HepG2 (cell line): ENCODE data around the gene SBSN. TPM values are rescaled to one million over a fixed set of nuclear protein-coding genes. Genes with fewer than 3 reads are reported as not detected.

Experiments used
- ATAC-seq: fragments of 200-7000 bp; cut with Tn5 transposase; 3 replicates; pipeline ENCODE4 v1.9.1; 2020; ENCODE audit warnings: mild to moderate bottlenecking, moderate library complexity
- BruUV-seq: library from RNA; stranded (reverse); fragments of 400-500 nt; replicated peaks from 2 replicates; lab custom pipeline; 2021; lab: Mats Ljungman, UMichigan
- CTCF ChIA-PET: fragments of 300-600 bp; formaldehyde crosslinking; extraction: SDS; loops from one replicate; lab custom pipeline; 2021; ENCODE audit warnings: low total read pairs, inconsistent platforms, low intra/inter-chr PET ratio; lab: Yijun Ruan, JAX
- POLR2A ChIA-PET: fragments of 350-600 bp; sonication (Branson Sonifier 250); formaldehyde crosslinking; loops from one replicate; lab custom pipeline; 2020; ENCODE audit warnings: antibody characterized with exemption, inconsistent platforms; lab: Yijun Ruan, JAX
- DNase-seq: peaks from one replicate; pipeline ENCODE4 v3.0.0-alpha.2; 2015; ENCODE audit warnings: low spot score
- FAIRE-seq: peaks from 3 replicates; lab custom pipeline; 2011; peaks lifted over from hg19 to GRCh38; lab: Jason Lieb, UNC
- H2AFZ ChIP-seq: one replicate; pipeline ENCODE4 v1.6.1; 2011; ENCODE audit warnings: low read length, inconsistent platforms
- H3K27ac ChIP-seq: fragments of 300-600 bp; 3 replicates; pipeline ENCODE4 v1.8.0; 2011; ENCODE audit warnings: mixed run types, mild to moderate bottlenecking, mixed read lengths, low read length, inconsistent platforms; ENCODE audit not compliant: insufficient read depth; ENCODE audit errors: extremely low read length
- H3K27me3 ChIP-seq, 2 experiments: fragments of 200-600 bp in 1 of 2; 2 replicates in 1 of 2; 3 replicates in 1 of 2; pipeline versions ENCODE4 v1.6.0 to v1.8.0; 2011; ENCODE audit warnings: low read length in 2 of 2, mild to moderate bottlenecking in 2 of 2, moderate library complexity in 2 of 2, inconsistent platforms in 1 of 2; ENCODE audit not compliant: insufficient read depth in 2 of 2, control insufficient read depth in 1 of 2
- H3K36me3 ChIP-seq, 2 experiments: fragments of 200-600 bp in 1 of 2; replicated peaks in 1 of 2; 2 replicates in 1 of 2; 3 replicates in 1 of 2; pipeline versions ENCODE4 v1.5.1 to v1.8.0; 2011; ENCODE audit warnings: low read length in 2 of 2, inconsistent platforms in 1 of 2; ENCODE audit not compliant: insufficient read depth in 2 of 2, control insufficient read depth in 1 of 2
- H3K4me1 ChIP-seq: 2 replicates; pipeline ENCODE4 v1.5.1; 2012; ENCODE audit warnings: low read length, inconsistent platforms; ENCODE audit not compliant: insufficient read depth
- H3K4me2 ChIP-seq: 2 replicates; pipeline ENCODE4 v1.6.0; 2011; ENCODE audit warnings: low read depth, low read length, inconsistent platforms
- H3K4me3 ChIP-seq, 3 experiments: fragments of 200-600 bp in 1 of 3; sonication (generic), shearing (Covaris generic) in 1 of 3; replicated peaks in 1 of 3; 2 replicates each; pipeline ENCODE4 v1.5.1; 2011 to 2016; ENCODE audit warnings: low read length in 3 of 3, inconsistent platforms in 2 of 3, low read depth in 2 of 3, mild to moderate bottlenecking in 2 of 3, control low read depth in 1 of 3, mixed read lengths in 1 of 3; ENCODE audit not compliant: insufficient read depth in 1 of 3
- H3K79me2 ChIP-seq: one replicate; pipeline ENCODE4 v1.6.1; 2011; ENCODE audit warnings: low read length, inconsistent platforms; ENCODE audit not compliant: insufficient read depth
- H3K9ac ChIP-seq: 2 replicates; pipeline ENCODE4 v1.6.0; 2011; ENCODE audit warnings: mild to moderate bottlenecking, low read depth, low read length, inconsistent platforms; ENCODE audit not compliant: insufficient read depth
- H3K9me3 ChIP-seq: 2 replicates; pipeline ENCODE4 v1.5.1; 2012; ENCODE audit warnings: mild to moderate bottlenecking, low read length
- H4K20me1 ChIP-seq: 2 replicates; pipeline ENCODE4 v1.6.0; 2011; ENCODE audit warnings: inconsistent platforms, mild to moderate bottlenecking, low read length, moderate library complexity; ENCODE audit not compliant: insufficient read depth
- ARHGAP35 ChIP-seq: sonication (generic); formaldehyde crosslinking; IDR thresholded peaks from 2 replicates; pipeline ENCODE4 v1.9.0; 2022; ENCODE audit warnings: mild to moderate bottlenecking, inconsistent platforms, moderate library complexity, missing genetic modification reagents, borderline replicate concordance
- ATF7 ChIP-seq, 2 experiments: fragments of 450-650 bp in 1 of 2; sonication (generic) in 1 of 2; formaldehyde crosslinking in 1 of 2; IDR thresholded peaks; 2 replicates each; pipeline versions ENCODE4 v1.4.0 to v1.6.1; 2016 to 2020; ENCODE audit warnings: antibody characterized with exemption in 1 of 2, mild to moderate bottlenecking in 1 of 2, missing genetic modification reagents in 1 of 2
- HDAC1 ChIP-seq: sonication (generic); formaldehyde crosslinking; IDR thresholded peaks from 2 replicates; pipeline ENCODE4 v1.5.1; 2020; ENCODE audit warnings: mild to moderate bottlenecking, missing genetic modification reagents
- HNF4A ChIP-seq: sonication (generic); formaldehyde crosslinking; IDR thresholded peaks from 2 replicates; pipeline ENCODE4 v1.4.0; 2020; ENCODE audit warnings: missing genetic modification reagents
- RFX1 ChIP-seq: fragments of 450-650 bp; IDR thresholded peaks from 2 replicates; pipeline ENCODE4 v1.6.1; 2017
- ZNF629 ChIP-seq: sonication (generic); formaldehyde crosslinking; conservative IDR thresholded peaks from 2 replicates; pipeline ENCODE4 v1.5.0; 2020; ENCODE audit warnings: missing genetic modification reagents
- WGBS: methylation state at CpG from one replicate; pipeline ENCODE4 v1.1.6; 2017; ENCODE audit warnings: low lambda C conversion rate; 5-methylcytosine and 5-hydroxymethylcytosine counted together
- in situ Hi-C: cut with HindIII; loops from 2 replicates; pipeline ENCODE4 v1.10.0; 2017; ENCODE audit warnings: low pct_unique_long_range_greater_than_20kb; ENCODE audit not compliant: extremely low pct_ligation_motif_present
- intact Hi-C: fragments of 100-400 bp; cut with micrococcal nuclease; formaldehyde crosslinking; loops from one replicate; pipeline ENCODE4 v1.10.0; 2022; ENCODE audit not compliant: unreplicated experiment
- polyA plus RNA-seq, 8 experiments: library from polyadenylated mRNA; depleted of rRNA in 3 of 8; stranded (reverse) in 7 of 8; unstranded in 1 of 8; fragments of >200 nt; fragmentation: Illumina TruSeq in 4 of 8; extraction: Trizol in 4 of 8; gene quantifications; 2 replicates each; pipeline versions ENCODE4 v1.2.1 to v1.2.3, GENCODE V29; 2011 to 2016; ENCODE audit warnings: low read depth in 4 of 8, missing spikeins in 1 of 8, mixed read lengths in 1 of 8; ENCODE audit not compliant: insufficient read depth in 1 of 8
- total RNA-seq, 5 experiments: library from RNA; depleted of rRNA; stranded (reverse); fragments of >200 nt; fragmentation: Illumina TruSeq; extraction: Trizol; gene quantifications; 2 replicates each; pipeline ENCODE4 v1.2.3, GENCODE V29; 2016; ENCODE audit warnings: low read depth in 1 of 5
- TF ChIP-seq, protein P1 (sequence below): sonication (generic); formaldehyde crosslinking; IDR thresholded peaks from 2 replicates; pipeline ENCODE4 v1.4.0; 2020; ENCODE audit warnings: missing genetic modification reagents
- TF ChIP-seq, protein P2 (sequence below): sonication (generic); formaldehyde crosslinking; IDR thresholded peaks from 2 replicates; pipeline ENCODE4 v1.9.0; 2022; ENCODE audit warnings: missing genetic modification reagents, mild to moderate bottlenecking, borderline replicate concordance

SBSN gene
- total and polyA plus RNA-seq, 2 of the 13 experiments (the other 11 are each of a cell fraction or from before 2014, with no cell fraction given) = not detected

DNA sequence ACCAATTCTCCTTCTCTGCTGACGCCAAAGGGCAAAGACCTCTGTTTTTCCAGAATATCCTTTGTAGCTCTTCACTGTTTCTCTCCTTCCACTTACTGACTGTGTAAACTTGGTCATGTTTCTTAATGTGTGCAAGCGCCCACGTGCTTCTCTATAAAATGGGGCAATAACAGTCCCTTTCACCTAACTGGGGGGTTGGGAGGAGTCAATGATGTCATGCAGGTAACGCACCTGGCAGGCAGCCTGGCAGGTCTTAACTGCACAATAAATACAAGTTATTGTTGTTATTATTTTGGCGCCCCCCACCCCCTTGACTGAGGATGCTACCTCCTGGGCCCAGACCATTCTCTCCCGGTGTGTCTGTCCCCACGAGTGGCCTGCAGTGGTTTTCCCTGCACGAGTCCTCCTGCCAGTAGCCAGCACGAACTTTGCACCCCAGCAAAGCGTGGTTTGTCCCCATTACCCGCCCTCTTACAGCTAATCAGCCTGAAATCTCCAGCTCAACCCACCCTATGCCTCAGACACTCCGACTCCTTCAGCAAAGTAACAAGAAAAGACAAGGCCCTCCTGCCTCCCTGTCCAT, 5.3 kb downstream of the SBSN start:
- Histone ChIP-seq H3K79me2 (no peaks in the 10 kb centered on the region), H4K20me1 (no peaks in the 10 kb centered on the region), H3K36me3 (no peaks in the 10 kb centered on the region), H3K9ac (no peak overlapping the region), H3K4me3 (no peak overlapping the region), H3K27me3 (peaks cover 4 to 35% of the 10 kb centered on the region in 2 experiments), H3K27ac (no peak overlapping the region), H3K4me2 (peak overlapping the region; percentile 6), H3K4me1 (peaks cover 23% of the 10 kb centered on the region), H3K9me3 (no peaks in the 10 kb centered on the region), H2AFZ (no peak overlapping the region)
- DNase-seq (no peak), FAIRE-seq (no peak), ATAC-seq (no peak)
- CTCF ChIA-PET = no interaction called here
- WGBS = 3% methylated on average over 11 of the region's 12 CpGs
- POLR2A ChIA-PET = interaction anchor here (1.5 kb wide), 1 partner anchor 12 kb away, joined by 3 read pairs; no protein-coding TSS in a partner anchor
- intact Hi-C loops = no loop called here
- BruUV-seq = no TSS peak
- in situ Hi-C loops = no loop called here
- no peak for TF ChIP-seq HDAC1 (CRISPR knock-in tag)
- TF ChIP-seq, protein P1, sequence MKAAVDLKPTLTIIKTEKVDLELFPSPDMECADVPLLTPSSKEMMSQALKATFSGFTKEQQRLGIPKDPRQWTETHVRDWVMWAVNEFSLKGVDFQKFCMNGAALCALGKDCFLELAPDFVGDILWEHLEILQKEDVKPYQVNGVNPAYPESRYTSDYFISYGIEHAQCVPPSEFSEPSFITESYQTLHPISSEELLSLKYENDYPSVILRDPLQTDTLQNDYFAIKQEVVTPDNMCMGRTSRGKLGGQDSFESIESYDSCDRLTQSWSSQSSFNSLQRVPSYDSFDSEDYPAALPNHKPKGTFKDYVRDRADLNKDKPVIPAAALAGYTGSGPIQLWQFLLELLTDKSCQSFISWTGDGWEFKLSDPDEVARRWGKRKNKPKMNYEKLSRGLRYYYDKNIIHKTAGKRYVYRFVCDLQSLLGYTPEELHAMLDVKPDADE (CRISPR knock-in tag) = no peak
- TF ChIP-seq ZNF629 (CRISPR knock-in tag) = 0 out of 2 replicates have a peak, but pooled peaks have one; percentile 14
- TF ChIP-seq ARHGAP35 (CRISPR knock-in tag) = no peak
- TF ChIP-seq HNF4A (CRISPR knock-in tag) = 0 out of 2 replicates have a peak, but pooled peaks have one; percentile 13
- peak; percentile 37; the same call in 1 of the 2 replicates for TF ChIP-seq ATF7 (IDR thresholded peaks at IDR 0.05)
- no peak for TF ChIP-seq ATF7 (CRISPR knock-in tag; IDR thresholded peaks at IDR 0.05)
- TF ChIP-seq, protein P2, sequence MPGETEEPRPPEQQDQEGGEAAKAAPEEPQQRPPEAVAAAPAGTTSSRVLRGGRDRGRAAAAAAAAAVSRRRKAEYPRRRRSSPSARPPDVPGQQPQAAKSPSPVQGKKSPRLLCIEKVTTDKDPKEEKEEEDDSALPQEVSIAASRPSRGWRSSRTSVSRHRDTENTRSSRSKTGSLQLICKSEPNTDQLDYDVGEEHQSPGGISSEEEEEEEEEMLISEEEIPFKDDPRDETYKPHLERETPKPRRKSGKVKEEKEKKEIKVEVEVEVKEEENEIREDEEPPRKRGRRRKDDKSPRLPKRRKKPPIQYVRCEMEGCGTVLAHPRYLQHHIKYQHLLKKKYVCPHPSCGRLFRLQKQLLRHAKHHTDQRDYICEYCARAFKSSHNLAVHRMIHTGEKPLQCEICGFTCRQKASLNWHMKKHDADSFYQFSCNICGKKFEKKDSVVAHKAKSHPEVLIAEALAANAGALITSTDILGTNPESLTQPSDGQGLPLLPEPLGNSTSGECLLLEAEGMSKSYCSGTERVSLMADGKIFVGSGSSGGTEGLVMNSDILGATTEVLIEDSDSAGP (CRISPR knock-in tag) = no peak
- no peak for TF ChIP-seq RFX1
